Measurements from ENCODE around the gene ADCY5. TPM values are rescaled to one million over a fixed set of nuclear protein-coding genes. Genes with fewer than 3 reads are reported as not detected.
A peak's percentile ranks its signal among the peaks of the same experiment; 100 is the strongest.

ADCY5 gene
- total RNA-seq, 2 experiments from 2014 or later, result not detected

GRCh38 chr3:123281929-123282328 lies 167.0 kb downstream of the ADCY5 start:
- no peaks in the 10 kb centered on the region for H3K9me3 Mint-ChIP-seq (ENCODE audit: low read depth)
- intact Hi-C loops (cut with DNase I, micrococcal nuclease), result no loop called here
- H3K27ac Mint-ChIP-seq, result no peak overlapping the region
- no peaks in the 10 kb centered on the region for H3K27me3 Mint-ChIP-seq
- no peak for ATAC-seq
- ChIA-PET POLR2A (no interaction called here), CTCF (interaction anchor here (0.6 to 0.7 kb wide), 2 partner anchors 23 to 80 kb away, joined by 3 read pairs; no protein-coding TSS in a partner anchor)
- no peak overlapping the region for H3K4me3 Mint-ChIP-seq
- H3K36me3 Mint-ChIP-seq (ENCODE audit: low read depth), result no peaks in the 10 kb centered on the region
- no peak for DNase-seq
- no peaks in the 10 kb centered on the region for H3K4me1 Mint-ChIP-seq

DNA sequence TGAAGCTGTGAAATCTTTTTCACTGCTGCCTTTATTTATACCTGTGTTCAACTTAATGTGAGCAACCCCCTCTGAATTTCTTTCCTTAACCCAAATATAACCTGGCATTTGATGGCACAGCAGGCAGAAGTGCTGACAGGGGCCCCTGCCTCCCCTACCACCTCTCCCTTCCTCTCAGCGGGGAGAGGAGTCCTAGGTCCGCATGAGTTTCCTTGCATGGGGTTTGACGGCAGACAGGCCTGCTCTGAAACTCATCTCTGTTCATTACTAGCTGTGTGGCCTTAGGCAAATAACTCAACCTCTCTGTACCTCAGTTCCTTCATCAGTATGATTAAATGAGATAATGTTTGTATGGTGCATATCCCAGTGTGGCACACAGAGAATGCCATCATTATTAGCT lies 167.5 kb downstream of the ADCY5 start:
- H3K4me1 Mint-ChIP-seq, result no peaks in the 10 kb centered on the region
- no peak overlapping the region for H3K27ac Mint-ChIP-seq
- ChIA-PET CTCF (interaction anchor here (0.6 to 1.5 kb wide), 3 partner anchors 15 to 81 kb away, joined by 3 read pairs; no protein-coding TSS in a partner anchor), POLR2A (no interaction called here)
- H3K4me3 Mint-ChIP-seq, result no peak overlapping the region
- no peaks in the 10 kb centered on the region for H3K36me3 Mint-ChIP-seq (ENCODE audit: low read depth)
- H3K9me3 Mint-ChIP-seq (ENCODE audit: low read depth), result no peaks in the 10 kb centered on the region
- ATAC-seq (no peak), DNase-seq (no peak)
- intact Hi-C loops (cut with DNase I, micrococcal nuclease), result no loop called here
- H3K27me3 Mint-ChIP-seq, result no peaks in the 10 kb centered on the region

DNA sequence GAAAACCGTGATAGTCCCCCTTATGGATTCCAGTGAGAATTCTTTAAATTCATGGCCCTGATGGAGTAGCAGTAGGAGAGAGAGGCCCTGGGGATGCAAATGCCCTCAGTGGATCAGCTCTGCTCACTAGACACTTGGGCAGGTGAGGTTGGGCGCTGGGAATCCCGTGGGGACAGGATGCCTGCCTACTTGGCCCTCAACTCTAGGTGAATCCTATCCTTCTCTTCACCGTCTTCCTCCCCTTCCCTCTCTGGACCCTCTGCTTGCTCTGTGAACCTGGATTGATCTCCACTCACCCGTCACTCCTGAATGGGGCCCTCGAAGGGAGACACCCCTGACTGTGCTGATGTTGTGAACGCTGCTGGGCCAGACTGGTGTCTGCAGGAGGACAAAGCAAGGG lies 169.8 kb downstream of the ADCY5 start:
- CTCF ChIA-PET, result interaction anchor here (0.8 kb wide), 1 partner anchor 24 kb away, joined by 4 read pairs; no protein-coding TSS in a partner anchor
- POLR2A ChIA-PET, result no interaction called here
- H3K4me1 Mint-ChIP-seq, result no peaks in the 10 kb centered on the region
- ATAC-seq, result no peak
- H3K9me3 Mint-ChIP-seq (ENCODE audit: low read depth), result no peaks in the 10 kb centered on the region
- no peak for DNase-seq
- no peaks in the 10 kb centered on the region for H3K36me3 Mint-ChIP-seq (ENCODE audit: low read depth)
- intact Hi-C loops (cut with DNase I, micrococcal nuclease), result no loop called here
- H3K27ac Mint-ChIP-seq, result no peak overlapping the region
- no peaks in the 10 kb centered on the region for H3K27me3 Mint-ChIP-seq
- H3K4me3 Mint-ChIP-seq, result no peak overlapping the region

GRCh38 chr3:123278446-123278845 lies 170.4 kb downstream of the ADCY5 start:
- no peaks in the 10 kb centered on the region for H3K4me1 Mint-ChIP-seq
- intact Hi-C loops (cut with DNase I, micrococcal nuclease), result no loop called here
- H3K36me3 Mint-ChIP-seq (ENCODE audit: low read depth), result no peaks in the 10 kb centered on the region
- H3K9me3 Mint-ChIP-seq (ENCODE audit: low read depth), result no peaks in the 10 kb centered on the region
- no peaks in the 10 kb centered on the region for H3K27me3 Mint-ChIP-seq
- CTCF ChIA-PET, result interaction anchor here (0.8 kb wide), 1 partner anchor 25 kb away, joined by 4 read pairs; no protein-coding TSS in a partner anchor
- no peak overlapping the region for H3K27ac Mint-ChIP-seq
- DNase-seq (no peak), ATAC-seq (no peak)
- POLR2A ChIA-PET, result no interaction called here
- H3K4me3 Mint-ChIP-seq, result no peak overlapping the region

GRCh38 chr3:123277106-123277505 lies 171.8 kb downstream of the ADCY5 start:
- no peak overlapping the region for H3K4me3 Mint-ChIP-seq

GRCh38 chr3:123276346-123277006 lies 172.4 kb downstream of the ADCY5 start:
- ChIA-PET CTCF (no interaction called here), POLR2A (no interaction called here)
- intact Hi-C loops (cut with DNase I, micrococcal nuclease), result no loop called here
- DNase-seq (no peak), ATAC-seq (no peak)
- H3K9me3 Mint-ChIP-seq (ENCODE audit: low read depth), result no peaks in the 10 kb centered on the region
- no peaks in the 10 kb centered on the region for H3K4me1 Mint-ChIP-seq
- H3K27me3 Mint-ChIP-seq, result no peaks in the 10 kb centered on the region
- H3K27ac Mint-ChIP-seq, result no peak overlapping the region
- H3K36me3 Mint-ChIP-seq (ENCODE audit: low read depth), result peaks cover 4% of the 10 kb centered on the region
- no peak overlapping the region for H3K4me3 Mint-ChIP-seq

More at GRCh38 chr3:123277106-123277505, 171.8 kb downstream of the ADCY5 start:
- Mint-ChIP-seq H3K9me3 (ENCODE audit: low read depth) (no peaks in the 10 kb centered on the region), H3K27ac (no peak overlapping the region), H3K36me3 (ENCODE audit: low read depth) (no peaks in the 10 kb centered on the region), H3K27me3 (no peaks in the 10 kb centered on the region), H3K4me1 (no peaks in the 10 kb centered on the region)
- intact Hi-C loops (cut with DNase I, micrococcal nuclease), result no loop called here
- ATAC-seq (no peak), DNase-seq (no peak)
- CTCF ChIA-PET, result no interaction called here
- POLR2A ChIA-PET, result no interaction called here

- Mint-ChIP-seq H3K4me3 (no peak overlapping the region), H3K4me1 (no peaks in the 10 kb centered on the region), H3K27ac (no peak overlapping the region), H3K27me3 (no peaks in the 10 kb centered on the region), H3K36me3 (ENCODE audit: low read depth) (peaks cover 6% of the 10 kb centered on the region), H3K9me3 (ENCODE audit: low read depth) (no peaks in the 10 kb centered on the region)
- POLR2A ChIA-PET, result no interaction called here
- ATAC-seq (no peak), DNase-seq (no peak)
- intact Hi-C loops (cut with DNase I, micrococcal nuclease), result no loop called here
- CTCF ChIA-PET, result interaction anchor here (0.8 kb wide), 1 partner anchor 12 kb away, joined by 5 read pairs; no protein-coding TSS in a partner anchor
These were observed 173.2 kb downstream of the ADCY5 start for GRCh38 chr3:123275691-123276090.

DNA sequence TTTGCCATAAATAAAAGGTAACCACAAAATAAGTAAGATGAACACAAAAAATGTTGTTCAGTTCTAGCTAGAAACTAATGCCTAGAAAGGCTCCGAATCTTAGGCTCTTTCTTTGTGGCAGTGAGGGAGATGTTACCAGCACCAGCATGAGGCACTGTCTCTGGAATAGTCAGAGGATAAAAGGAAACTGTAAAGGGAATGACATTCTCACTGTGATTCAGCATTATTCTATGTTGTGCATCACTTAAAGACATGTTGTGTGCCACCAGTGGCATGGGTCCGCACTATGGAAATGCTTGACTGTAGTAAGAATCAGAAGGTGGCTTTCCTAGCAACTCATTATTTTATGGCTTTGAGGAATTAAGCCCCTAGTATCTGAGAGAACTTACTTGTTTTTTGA lies 176.3 kb downstream of the ADCY5 start:
- Mint-ChIP-seq H3K4me3 (no peak overlapping the region), H3K27ac (no peak overlapping the region), H3K9me3 (ENCODE audit: low read depth) (no peaks in the 10 kb centered on the region), H3K27me3 (no peaks in the 10 kb centered on the region), H3K4me1 (no peaks in the 10 kb centered on the region), H3K36me3 (ENCODE audit: low read depth) (peaks cover 11% of the 10 kb centered on the region)
- intact Hi-C loops (cut with DNase I, micrococcal nuclease), result loop anchor here in 1 of 2 experiments (5.0 kb wide), 1 partner anchor 600 kb away; no protein-coding TSS in a partner anchor
- CTCF ChIA-PET, result interaction anchor here (1.5 kb wide), 1 partner anchor 11 kb away, joined by 3 read pairs; no protein-coding TSS in a partner anchor
- POLR2A ChIA-PET, result no interaction called here
- DNase-seq, result no peak
- no peak for ATAC-seq

GRCh38 chr3:123271466-123272159 lies 177.3 kb downstream of the ADCY5 start:
- CTCF ChIA-PET, result interaction anchor here (0.7 to 1.5 kb wide), 2 partner anchors 10 to 149 kb away, joined by 3 read pairs; no protein-coding TSS in a partner anchor
- peaks cover 17% of the 10 kb centered on the region for H3K36me3 Mint-ChIP-seq (ENCODE audit: low read depth)
- intact Hi-C loops (cut with DNase I, micrococcal nuclease), result loop anchor here in 1 of 2 experiments (5.0 kb wide), 1 partner anchor 601 kb away; no protein-coding TSS in a partner anchor
- no peak for ATAC-seq
- no peaks in the 10 kb centered on the region for H3K27me3 Mint-ChIP-seq
- no peak for DNase-seq
- H3K27ac Mint-ChIP-seq, result peak overlapping the region; percentile 11
- no peak overlapping the region for H3K4me3 Mint-ChIP-seq
- H3K4me1 Mint-ChIP-seq, result no peaks in the 10 kb centered on the region
- no peaks in the 10 kb centered on the region for H3K9me3 Mint-ChIP-seq (ENCODE audit: low read depth)
- POLR2A ChIA-PET, result no interaction called here

DNA sequence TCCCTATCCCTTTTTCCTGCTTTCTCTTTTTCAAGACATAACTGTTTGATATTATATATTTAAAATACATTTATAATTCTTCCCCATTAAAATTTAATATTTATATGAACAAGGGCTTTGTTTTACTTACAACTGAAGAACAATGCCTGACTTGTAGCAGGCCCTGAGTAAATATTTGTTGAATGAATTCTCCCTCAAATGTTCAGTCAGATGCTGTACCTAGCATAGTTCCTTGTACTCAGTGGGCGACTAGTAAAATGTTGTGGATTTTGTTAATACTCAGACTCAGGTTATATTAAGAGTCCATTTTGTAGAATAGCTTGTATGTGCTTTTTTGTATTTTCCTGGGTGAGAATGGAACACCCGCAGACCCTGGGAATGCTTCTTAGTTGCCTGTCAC lies 178.1 kb downstream of the ADCY5 start:
- CTCF ChIA-PET, result no interaction called here
- intact Hi-C loops (cut with DNase I, micrococcal nuclease), result loop anchor here in 1 of 2 experiments (5.0 kb wide), 1 partner anchor 601 kb away; no protein-coding TSS in a partner anchor
- no peaks in the 10 kb centered on the region for H3K4me1 Mint-ChIP-seq
- H3K36me3 Mint-ChIP-seq (ENCODE audit: low read depth), result peaks cover 24% of the 10 kb centered on the region
- H3K27me3 Mint-ChIP-seq, result no peaks in the 10 kb centered on the region
- ATAC-seq (no peak), DNase-seq (no peak)
- H3K4me3 Mint-ChIP-seq, result no peak overlapping the region
- no peaks in the 10 kb centered on the region for H3K9me3 Mint-ChIP-seq (ENCODE audit: low read depth)
- no peak overlapping the region for H3K27ac Mint-ChIP-seq
- POLR2A ChIA-PET, result no interaction called here

GRCh38 chr3:123267821-123268220 lies 181.1 kb downstream of the ADCY5 start:
- CTCF ChIA-PET, result no interaction called here
- Mint-ChIP-seq H3K36me3 (ENCODE audit: low read depth) (peaks cover 39% of the 10 kb centered on the region), H3K9me3 (ENCODE audit: low read depth) (no peaks in the 10 kb centered on the region), H3K27ac (no peak overlapping the region), H3K27me3 (no peaks in the 10 kb centered on the region), H3K4me3 (no peak overlapping the region), H3K4me1 (no peaks in the 10 kb centered on the region)
- ATAC-seq, result no peak
- POLR2A ChIA-PET, result no interaction called here
- intact Hi-C loops (cut with DNase I, micrococcal nuclease), result no loop called here
- no peak for DNase-seq

DNA sequence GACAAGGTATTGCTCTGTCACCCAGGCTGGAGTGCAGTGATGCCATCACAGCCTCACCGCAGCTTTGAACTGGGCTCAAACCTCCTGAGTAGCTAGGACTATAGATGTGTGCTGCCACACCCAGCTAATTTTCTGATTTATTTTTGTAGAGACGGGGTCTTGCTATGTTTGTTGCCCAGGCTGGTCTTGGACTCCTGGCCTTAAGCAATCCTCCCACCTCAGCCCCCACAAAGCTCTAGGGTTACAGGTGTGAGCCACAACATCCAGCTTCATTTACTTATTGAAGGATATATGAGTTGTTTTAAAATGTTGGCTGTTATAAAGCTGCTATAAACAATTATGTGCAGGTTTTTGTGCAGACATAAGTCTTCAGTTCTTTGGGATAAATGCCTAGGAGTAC lies 184.9 kb downstream of the ADCY5 start:
- Mint-ChIP-seq H3K4me1 (no peaks in the 10 kb centered on the region), H3K36me3 (ENCODE audit: low read depth) (peaks cover 38% of the 10 kb centered on the region), H3K9me3 (ENCODE audit: low read depth) (no peaks in the 10 kb centered on the region), H3K27ac (no peak overlapping the region), H3K4me3 (no peak overlapping the region), H3K27me3 (no peaks in the 10 kb centered on the region)
- DNase-seq (no peak), ATAC-seq (no peak)
- CTCF ChIA-PET, result interaction anchor here (0.7 kb wide), 1 partner anchor 12 kb away, joined by 5 read pairs; no protein-coding TSS in a partner anchor
- POLR2A ChIA-PET, result interaction anchor here (0.6 kb wide), 1 partner anchor 163 kb away, joined by 3 read pairs; no protein-coding TSS in a partner anchor
- intact Hi-C loops (cut with DNase I, micrococcal nuclease), result no loop called here
